Thoracic aorta (tissue), 2 donors: ENCODE data around the gene HDAC4. TPM values are rescaled to one million over a fixed set of nuclear protein-coding genes. Genes with fewer than 3 reads are reported as not detected.

ENCODE experiments used
- ATAC-seq: fragments of 150-250 bp; one replicate; pipeline ENCODE4 v1.8.0; 2017; ENCODE audit warnings: low read depth; ENCODE audit not compliant: insufficient number of reproducible peaks, low FRiP score
- DNase-seq: peaks from one replicate; pipeline ENCODE4 v3.0.0-alpha.2; 2020; ENCODE audit warnings: low spot score
- H3K27ac ChIP-seq, 2 donors: fragments of 200-600 bp; sonication (generic); 1 replicate in 1 of 2; 2 replicates in 1 of 2; pipeline ENCODE4 v1.5.1; 2016; ENCODE audit warnings: mild to moderate bottlenecking in 2 of 2, moderate library complexity in 2 of 2
- H3K27me3 ChIP-seq: fragments of 200-600 bp; sonication (generic); replicated peaks from 2 replicates; pipeline ENCODE4 v1.6.0; 2016; ENCODE audit warnings: mild to moderate bottlenecking; ENCODE audit not compliant: insufficient read depth
- H3K36me3 ChIP-seq: fragments of 200-600 bp; sonication (generic); one replicate; pipeline ENCODE4 v1.5.1; 2016
- H3K4me1 ChIP-seq, 2 donors: fragments of 200-600 bp; sonication (generic); 1 replicate in 1 of 2; 2 replicates in 1 of 2; pipeline versions ENCODE4 v1.5.1 to v1.6.0; 2016; ENCODE audit warnings: low read depth in 2 of 2, mild to moderate bottlenecking in 1 of 2; ENCODE audit not compliant: control insufficient read depth in 1 of 2
- H3K4me3 ChIP-seq: fragments of 200-600 bp; sonication (generic); 2 replicates; pipeline ENCODE4 v1.5.1; 2016; ENCODE audit warnings: mild to moderate bottlenecking
- H3K9me3 ChIP-seq: fragments of 200-600 bp; sonication (generic); 2 replicates; pipeline ENCODE4 v1.5.1; 2016
- CTCF ChIP-seq: fragments of 200-600 bp; sonication (generic); IDR thresholded peaks from one replicate; pipeline ENCODE4 v1.5.1; 2019; ENCODE audit warnings: antibody characterized with exemption
- total RNA-seq, 2 donors: library from RNA; depleted of rRNA; stranded (reverse); fragments of >200 nt; gene quantifications; one replicate each; pipeline versions ENCODE4 v1.1.0 to v1.2.3, GENCODE V29; 2016

The HDAC4 gene
- total RNA-seq, 2 donors from 2014 or later = 79.2 to 163 TPM

DNA sequence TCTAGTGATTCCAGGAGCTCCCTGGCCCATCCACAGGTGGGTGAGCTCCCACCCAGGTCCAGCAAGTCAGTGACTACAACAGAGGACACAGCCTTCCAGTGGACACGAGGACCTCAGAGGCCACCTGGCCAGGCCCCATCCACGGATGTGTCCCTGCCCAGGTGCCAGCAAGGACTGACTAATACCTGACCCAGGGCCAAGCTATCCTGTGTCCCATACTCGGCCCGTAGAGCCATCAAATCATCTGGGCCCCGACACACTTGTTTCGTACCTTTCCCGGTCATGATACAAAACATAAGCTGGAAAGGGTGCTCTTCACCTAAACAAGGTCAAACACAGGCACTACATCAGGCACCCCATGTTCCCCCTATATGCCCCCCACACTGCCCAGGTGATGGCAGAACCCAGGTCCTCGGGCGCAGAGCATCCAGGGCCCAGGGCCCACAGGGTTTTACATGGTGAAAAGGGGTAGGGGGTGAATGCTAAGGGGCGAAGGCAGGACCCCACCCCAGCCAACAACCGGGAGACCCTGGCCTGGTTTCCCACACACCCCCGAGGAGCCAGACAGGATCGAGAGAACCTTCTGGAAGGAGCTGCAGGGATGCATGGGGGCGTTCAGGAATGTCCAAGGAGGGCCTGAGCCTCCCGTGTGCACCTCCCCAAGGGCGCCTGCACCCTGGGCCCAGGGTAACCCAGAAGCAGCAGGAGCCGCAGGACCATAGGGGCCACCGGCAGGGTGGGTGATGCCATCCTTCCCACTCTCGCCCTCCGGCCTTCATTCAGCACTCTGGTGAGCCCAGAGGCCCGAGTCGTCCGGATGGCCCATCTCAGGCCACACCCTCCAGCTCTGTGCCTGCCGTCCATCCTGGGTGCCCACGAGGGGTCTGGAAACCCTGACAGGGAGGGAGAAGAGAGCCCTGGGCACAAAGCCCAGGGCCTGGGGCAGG, 94.3 kb downstream of the HDAC4 start:
- Histone ChIP-seq H3K27ac (no peak overlapping the region), H3K4me3 (no peak overlapping the region), H3K4me1 (peaks cover 17 to 57% of the 10 kb centered on the region in 2 donors), H3K36me3 (no peaks in the 10 kb centered on the region), H3K9me3 (no peaks in the 10 kb centered on the region), H3K27me3 (no peaks in the 10 kb centered on the region)
- ATAC-seq (no peak), DNase-seq (no peak)
- no peak for TF ChIP-seq CTCF

- no peak for DNase-seq
- no peak for TF ChIP-seq CTCF
- Histone ChIP-seq H3K4me3 (no peak overlapping the region), H3K4me1 (peaks cover 17 to 50% of the 10 kb centered on the region in 2 donors), H3K27ac (no peak overlapping the region), H3K36me3 (no peaks in the 10 kb centered on the region), H3K9me3 (no peaks in the 10 kb centered on the region), H3K27me3 (no peaks in the 10 kb centered on the region)
- no peak for ATAC-seq
Measured at GRCh38 chr2:239305771-239306170, 95.0 kb downstream of the HDAC4 start.

GRCh38 chr2:239305222-239305575, 95.6 kb downstream of the HDAC4 start:
- Histone ChIP-seq H3K4me1 (peaks cover 14 to 44% of the 10 kb centered on the region in 2 donors), H3K4me3 (no peak overlapping the region), H3K27me3 (no peaks in the 10 kb centered on the region), H3K36me3 (no peaks in the 10 kb centered on the region), H3K27ac (no peak overlapping the region), H3K9me3 (no peaks in the 10 kb centered on the region)
- no peak for ATAC-seq
- no peak for TF ChIP-seq CTCF
- DNase-seq = no peak

DNA sequence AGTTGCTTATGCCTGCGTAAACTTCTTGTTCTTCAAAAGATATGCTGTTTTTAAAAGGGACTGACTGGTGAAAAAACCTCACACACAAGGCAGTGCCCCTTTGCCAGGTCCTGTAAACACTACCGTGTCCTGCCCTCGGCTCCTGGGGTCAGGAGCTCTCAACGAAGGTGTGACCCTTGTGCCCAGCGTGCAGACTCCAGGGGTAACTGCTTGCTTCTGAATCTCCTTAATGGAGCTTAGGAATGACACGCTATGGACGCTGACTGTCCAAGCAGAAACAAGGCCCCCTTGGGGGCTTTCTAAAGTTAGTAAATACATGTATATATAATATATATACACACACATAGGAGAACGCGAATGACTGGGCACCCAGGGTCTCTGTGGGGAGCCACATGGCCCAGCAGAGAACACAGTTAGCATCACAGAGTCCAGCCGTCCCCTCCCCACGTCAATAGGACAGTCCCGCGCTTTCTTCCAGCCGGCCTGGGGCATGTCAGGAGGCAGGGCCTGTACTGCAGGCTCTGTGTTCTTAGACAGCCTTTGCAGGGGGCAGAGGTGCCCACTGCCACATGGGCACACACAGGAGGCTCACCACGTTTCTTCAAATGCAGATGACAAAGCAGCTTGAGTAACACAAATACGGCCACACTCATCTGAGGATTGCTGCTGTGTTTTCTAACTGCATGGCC, 96.1 kb downstream of the HDAC4 start:
- ATAC-seq = no peak
- Histone ChIP-seq H3K4me1 (peaks cover 10 to 39% of the 10 kb centered on the region in 2 donors), H3K36me3 (no peaks in the 10 kb centered on the region), H3K9me3 (no peaks in the 10 kb centered on the region), H3K27me3 (no peaks in the 10 kb centered on the region), H3K27ac (no peak overlapping the region), H3K4me3 (no peak overlapping the region)
- TF ChIP-seq CTCF = no peak
- DNase-seq = no peak
